LNCAP (cell line): ENCODE measurements around the gene CDK5RAP2.

Experiments used
- TF ChIP-seq, protein P1 (sequence below): fragments of 450-650 bp; IDR thresholded peaks from 2 replicates; pipeline ENCODE4 v1.5.1; 2017; ENCODE audit warnings: mild to moderate bottlenecking

The CDK5RAP2 gene

DNA sequence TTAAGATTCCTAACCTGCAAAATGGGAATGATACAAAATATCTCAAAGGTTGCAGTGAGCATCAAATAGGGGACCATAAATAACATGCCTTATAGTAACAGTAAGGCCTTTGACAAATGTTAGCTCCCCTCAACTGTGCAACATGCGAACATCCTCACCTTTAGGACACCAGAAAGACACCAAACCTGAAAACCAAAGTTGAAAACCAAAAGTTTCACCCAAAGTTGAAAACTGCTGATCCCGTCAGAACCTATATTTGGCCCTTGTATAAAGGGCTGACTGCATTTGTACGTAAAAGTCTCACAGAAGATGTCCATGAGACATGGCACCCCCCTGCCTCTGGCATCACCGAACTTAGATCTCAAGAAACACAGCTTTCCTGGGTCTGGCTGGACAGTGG, 12.1 kb downstream of the CDK5RAP2 start:
- TF ChIP-seq, protein P1, sequence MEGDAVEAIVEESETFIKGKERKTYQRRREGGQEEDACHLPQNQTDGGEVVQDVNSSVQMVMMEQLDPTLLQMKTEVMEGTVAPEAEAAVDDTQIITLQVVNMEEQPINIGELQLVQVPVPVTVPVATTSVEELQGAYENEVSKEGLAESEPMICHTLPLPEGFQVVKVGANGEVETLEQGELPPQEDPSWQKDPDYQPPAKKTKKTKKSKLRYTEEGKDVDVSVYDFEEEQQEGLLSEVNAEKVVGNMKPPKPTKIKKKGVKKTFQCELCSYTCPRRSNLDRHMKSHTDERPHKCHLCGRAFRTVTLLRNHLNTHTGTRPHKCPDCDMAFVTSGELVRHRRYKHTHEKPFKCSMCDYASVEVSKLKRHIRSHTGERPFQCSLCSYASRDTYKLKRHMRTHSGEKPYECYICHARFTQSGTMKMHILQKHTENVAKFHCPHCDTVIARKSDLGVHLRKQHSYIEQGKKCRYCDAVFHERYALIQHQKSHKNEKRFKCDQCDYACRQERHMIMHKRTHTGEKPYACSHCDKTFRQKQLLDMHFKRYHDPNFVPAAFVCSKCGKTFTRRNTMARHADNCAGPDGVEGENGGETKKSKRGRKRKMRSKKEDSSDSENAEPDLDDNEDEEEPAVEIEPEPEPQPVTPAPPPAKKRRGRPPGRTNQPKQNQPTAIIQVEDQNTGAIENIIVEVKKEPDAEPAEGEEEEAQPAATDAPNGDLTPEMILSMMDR = no peak

DNA sequence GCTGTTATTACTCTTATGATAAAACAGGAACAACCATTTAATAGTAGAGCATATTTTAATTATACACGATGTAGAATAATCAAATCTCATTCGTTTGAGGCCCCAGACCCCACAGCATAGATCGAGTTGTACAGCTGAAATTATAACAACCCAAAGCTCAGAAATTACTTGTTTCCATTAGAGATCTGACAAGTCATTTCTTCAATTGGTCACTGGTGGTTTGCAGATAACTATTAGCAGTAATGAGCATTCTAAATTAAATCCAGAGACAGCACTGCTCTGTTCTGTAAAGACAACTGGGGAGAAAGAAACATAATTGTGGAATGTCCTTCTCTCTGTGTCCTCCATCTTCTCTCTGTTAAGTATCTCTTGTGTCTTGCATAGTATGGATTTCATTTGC, 12.9 kb downstream of the CDK5RAP2 start:
- TF ChIP-seq, protein P1 = no peak

DNA sequence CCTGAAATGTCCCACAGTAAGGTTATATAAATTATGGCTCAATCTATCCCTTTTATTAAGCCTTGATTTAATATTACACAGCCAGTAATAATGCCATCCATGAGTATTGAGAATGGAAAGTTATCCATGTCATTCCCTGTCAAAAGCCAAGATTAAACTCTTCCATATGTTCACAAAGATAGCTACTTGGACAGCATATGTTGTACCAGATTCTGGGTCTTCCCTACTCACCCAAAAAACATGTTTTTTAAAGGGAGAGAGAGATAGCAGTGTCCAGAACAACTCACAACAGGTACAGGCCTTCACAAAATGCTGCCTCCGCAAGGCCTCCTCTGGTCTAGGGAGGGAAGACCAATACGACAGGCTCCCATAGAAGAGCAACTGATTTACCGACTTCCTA, 15.4 kb downstream of the CDK5RAP2 start:
- TF ChIP-seq, protein P1 = no peak

DNA sequence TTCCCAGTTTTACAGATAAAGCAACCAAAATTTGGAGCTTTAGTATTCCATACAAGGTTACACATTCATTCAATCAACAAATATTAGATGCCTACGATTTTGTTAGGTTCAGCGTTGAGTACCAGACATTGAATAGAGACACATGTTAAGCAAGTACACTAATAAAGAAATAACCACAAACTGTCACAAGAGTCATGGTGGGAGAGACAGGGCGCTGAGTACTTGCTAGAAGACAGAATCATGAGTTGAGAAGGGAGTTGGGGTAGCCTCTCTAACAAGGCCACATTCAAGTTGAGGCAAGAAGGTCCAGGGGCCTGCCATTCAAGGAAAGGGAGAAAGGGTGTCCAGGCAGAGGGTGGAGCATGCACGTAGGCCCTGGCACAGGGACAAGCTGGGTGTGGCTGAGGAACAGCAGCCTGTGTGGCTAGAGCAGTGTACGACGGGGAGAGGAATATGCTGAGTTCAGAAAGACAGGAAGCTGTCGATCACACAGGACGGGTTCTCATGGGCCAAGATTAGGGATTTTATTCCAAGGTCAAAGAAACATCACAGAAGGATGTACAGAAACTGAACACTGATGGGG, 17.0 kb downstream of the CDK5RAP2 start:
- TF ChIP-seq, protein P1 = no peak

DNA sequence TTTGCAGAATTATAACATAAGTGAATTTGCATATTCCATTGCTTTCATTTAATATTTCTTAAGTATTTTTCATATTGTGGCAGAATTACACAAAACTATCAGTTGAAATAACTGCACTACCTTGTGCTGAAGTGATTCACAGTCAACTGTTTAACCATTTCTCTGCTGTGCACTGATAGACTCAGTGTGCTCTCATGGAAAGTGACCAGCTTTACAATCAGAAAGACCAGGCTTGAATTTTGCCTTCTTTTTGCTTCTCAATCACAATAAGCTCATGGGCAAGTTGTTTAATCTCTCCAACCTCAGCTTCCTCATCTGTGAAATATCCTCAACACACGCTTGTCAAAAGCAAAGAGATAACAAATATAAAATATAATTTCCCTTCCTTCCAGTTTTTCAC, 18.3 kb downstream of the CDK5RAP2 start:
- TF ChIP-seq, protein P1 = no peak

DNA sequence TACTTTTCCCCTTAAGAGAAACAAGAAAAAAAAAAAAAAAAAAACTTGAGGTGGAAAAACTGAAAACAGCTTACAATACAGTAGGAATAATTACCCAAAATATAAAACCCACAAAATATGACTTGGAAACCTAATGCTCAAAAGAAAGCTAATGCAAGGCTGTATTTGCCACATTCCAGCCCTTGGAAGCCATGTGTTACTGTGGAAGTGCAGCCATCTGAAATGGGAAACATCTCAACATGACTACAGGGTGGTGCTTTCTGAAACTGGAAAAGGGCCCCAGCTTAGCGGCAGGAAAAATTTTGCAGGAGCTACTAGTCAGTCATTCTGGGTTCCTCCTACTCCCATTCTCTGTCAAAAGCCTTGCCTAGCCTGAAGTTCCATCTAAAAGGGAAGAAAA, 20.4 kb downstream of the CDK5RAP2 start:
- TF ChIP-seq, protein P1 = no peak

DNA sequence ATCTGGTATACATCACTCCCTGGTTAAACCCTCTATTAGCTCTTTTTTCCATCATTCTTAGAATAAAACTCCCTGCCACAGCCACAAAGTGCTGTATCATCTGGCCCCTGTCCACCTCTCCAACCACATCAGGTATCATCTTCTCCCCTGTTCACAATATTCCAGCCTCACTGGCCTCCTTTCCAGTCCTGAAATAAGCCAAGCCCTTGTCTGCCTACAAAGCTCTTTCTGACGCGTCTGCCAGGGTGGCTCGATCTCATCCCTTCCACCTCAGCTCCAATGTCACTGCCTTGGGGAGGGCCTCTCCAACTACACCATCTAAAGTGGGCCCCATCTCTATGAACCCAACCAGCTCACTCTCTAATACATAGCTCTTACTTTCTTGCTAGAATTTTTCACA, 21.5 kb downstream of the CDK5RAP2 start:
- TF ChIP-seq, protein P1 = no peak

DNA sequence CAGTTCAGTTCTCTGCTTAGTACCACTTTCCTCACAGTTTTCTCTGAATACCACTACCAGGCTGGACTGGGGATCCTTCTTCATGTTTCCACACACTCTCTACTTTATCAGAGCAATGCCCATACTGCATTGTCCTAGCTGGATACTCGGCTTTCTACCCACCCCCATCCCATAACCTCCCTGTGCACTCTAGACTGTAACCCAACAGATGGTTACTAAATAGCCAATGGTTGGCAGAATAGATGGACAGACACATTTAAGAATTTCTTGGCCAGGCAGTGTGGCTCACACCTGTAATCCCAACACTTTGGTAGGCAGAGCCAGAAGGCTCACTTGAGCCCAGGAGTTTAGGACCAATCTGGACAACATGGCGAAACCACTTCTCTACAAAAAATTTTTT, 22.8 kb downstream of the CDK5RAP2 start:
- TF ChIP-seq, protein P1 = no peak
